Gastroesophageal sphincter (tissue), 4 donors: ENCODE data around the gene GZF1. TPM values are rescaled to one million over a fixed set of nuclear protein-coding genes. Genes with fewer than 3 reads are reported as not detected.
A peak's percentile ranks its signal among the peaks of the same experiment; 100 is the strongest.

Experiments used
- ATAC-seq: fragments of 150-250 bp; one replicate; pipeline ENCODE4 v1.9.1; 2016; ENCODE audit warnings: mild to moderate bottlenecking, moderate library complexity
- H3K27ac ChIP-seq, 4 donors: fragments of 200-600 bp; sonication (generic) in 3 of 4; 1 replicate in 3 of 4; 2 replicates in 1 of 4; pipeline ENCODE4 v1.5.1; 2016 to 2019
- H3K27me3 ChIP-seq: fragments of 200-600 bp; sonication (generic); one replicate; pipeline ENCODE4 v1.5.1; 2019
- H3K36me3 ChIP-seq, 2 donors: fragments of 200-600 bp; sonication (generic); one replicate each; pipeline ENCODE4 v1.5.1; 2019; ENCODE audit warnings: control low read depth in 1 of 2
- H3K4me1 ChIP-seq, 3 donors: fragments of 200-600 bp; sonication (generic); 1 replicate in 2 of 3; 2 replicates in 1 of 3; pipeline ENCODE4 v1.5.1; 2016 to 2019; ENCODE audit warnings: control low read depth in 2 of 3
- H3K4me3 ChIP-seq, 2 donors: fragments of 200-600 bp; sonication (generic); one replicate each; pipeline ENCODE4 v1.5.1; 2019; ENCODE audit warnings: mild to moderate bottlenecking in 1 of 2, moderate library complexity in 1 of 2
- H3K9me3 ChIP-seq, 3 donors: fragments of 200-600 bp; sonication (generic); one replicate each; pipeline ENCODE4 v1.5.1; 2017 to 2019; ENCODE audit warnings: control low read depth in 2 of 3
- EP300 ChIP-seq: sonication (generic); formaldehyde crosslinking; IDR thresholded peaks from one replicate; pipeline ENCODE4 v1.6.1; 2017; ENCODE audit warnings: antibody characterized with exemption, mild to moderate bottlenecking
- POLR2A ChIP-seq, 2 donors: fragments of 450-650 bp; IDR thresholded peaks; one replicate each; pipeline ENCODE4 v1.6.1; 2017; ENCODE audit warnings: antibody characterized with exemption in 2 of 2, mild to moderate bottlenecking in 2 of 2, moderate library complexity in 1 of 2
- POLR2AphosphoS5 ChIP-seq: sonication (generic); formaldehyde crosslinking; IDR thresholded peaks from one replicate; pipeline ENCODE4 v1.6.1; 2017; ENCODE audit warnings: antibody characterized with exemption
- WGBS, 2 donors: methylation state at CpG; one replicate each; pipeline ENCODE4 v1.1.5; 2018; ENCODE audit warnings: low coverage in 1 of 2; 5-methylcytosine and 5-hydroxymethylcytosine counted together
- total RNA-seq, 4 donors: library from RNA; depleted of rRNA; stranded (reverse); fragments of >200 nt; gene quantifications; one replicate each; pipeline ENCODE4 v1.1.0, GENCODE V29; 2016
- TF ChIP-seq, protein P1 (sequence below), 4 experiments: fragments of 200-600 bp in 2 of 4; fragments of 450-650 bp in 2 of 4; sonication (generic) in 1 of 4; IDR thresholded peaks; one replicate each; pipeline ENCODE4 v1.5.1; 2017 to 2019; ENCODE audit warnings: antibody characterized with exemption in 4 of 4, mild to moderate bottlenecking in 2 of 4, moderate library complexity in 2 of 4

The GZF1 gene
- 10 to 100 TPM; 13.5 to 18.8 (median 17.4) TPM for total RNA-seq

DNA sequence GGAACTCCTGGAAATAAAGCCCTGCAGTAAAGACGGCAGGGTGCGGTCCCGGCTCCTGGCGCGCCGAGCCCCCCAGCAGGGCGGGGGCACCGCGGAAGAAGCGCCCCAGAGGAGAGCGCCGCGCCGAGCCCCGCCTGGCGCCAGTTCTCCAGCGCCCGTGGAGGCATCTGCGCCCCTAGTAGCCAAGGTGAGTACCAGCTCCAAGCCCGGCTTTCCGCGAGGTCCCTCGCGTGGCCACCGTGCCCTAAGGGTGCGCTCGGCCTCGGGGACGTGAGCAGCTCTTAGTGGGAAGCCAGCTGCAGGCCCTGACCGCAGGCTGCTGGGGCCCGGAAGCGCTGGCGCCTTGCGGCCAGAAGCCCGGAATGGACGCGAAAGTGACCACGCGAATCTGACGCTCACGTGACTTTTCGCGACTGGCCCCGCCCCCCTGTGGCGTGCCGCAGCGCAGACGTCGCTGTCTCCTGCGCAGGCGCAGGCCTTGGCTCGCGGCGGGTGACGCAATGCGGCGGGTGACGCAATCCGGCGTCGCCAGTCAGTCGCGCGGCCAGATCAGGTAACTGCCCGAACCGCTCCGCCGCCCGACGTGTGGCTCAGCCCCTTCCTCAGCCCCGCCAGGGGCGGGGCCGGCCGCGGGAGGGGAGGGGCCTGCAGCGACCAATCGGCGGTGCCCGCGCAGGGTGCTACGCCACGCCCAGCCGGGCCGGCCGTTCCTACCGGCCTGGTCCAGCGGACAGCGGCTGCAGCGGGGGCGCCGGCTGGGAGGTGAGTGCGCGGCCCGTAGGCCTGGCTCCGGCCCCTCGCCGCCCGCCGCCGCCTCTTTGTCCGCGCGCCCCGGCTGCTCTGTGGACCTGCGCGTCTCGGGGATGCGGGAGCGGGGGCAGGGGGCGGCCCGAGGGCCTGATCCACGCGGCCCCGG, at the start of gene GZF1:
GZF1 (plus strand) TSS at position 707 of the 916 bp plus-strand sequence. CDS start 2,202 bp downstream, outside the sequence.
- H3K4me1 ChIP-seq, result peaks cover 2 to 73% (median 21%) of the 10 kb centered on the region in 3 donors
- H3K27me3 ChIP-seq, result no peaks in the 10 kb centered on the region
- WGBS, 2 donors, result no CpG with 5 or more reads among the region's 114 CpGs

DNA sequence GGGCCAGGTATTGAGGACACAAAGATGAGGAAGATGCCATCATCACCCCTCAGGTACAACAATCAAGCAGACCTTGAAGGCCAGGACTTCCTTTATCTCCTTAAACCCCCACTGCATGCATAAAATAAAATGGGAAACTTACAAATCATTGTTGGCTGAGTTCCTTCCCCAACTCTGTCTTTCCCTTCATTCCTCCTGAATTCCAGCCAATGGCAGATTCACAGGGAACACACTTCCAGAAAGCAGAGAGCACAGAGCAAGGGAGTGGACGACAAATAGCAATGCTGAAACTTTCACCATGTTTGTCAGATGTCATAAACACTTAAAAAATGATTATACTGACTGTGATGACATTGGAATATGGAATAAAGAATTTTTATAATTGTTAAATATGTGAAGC, 48.7 kb upstream of the GZF1 start:
- TF ChIP-seq, protein P1, sequence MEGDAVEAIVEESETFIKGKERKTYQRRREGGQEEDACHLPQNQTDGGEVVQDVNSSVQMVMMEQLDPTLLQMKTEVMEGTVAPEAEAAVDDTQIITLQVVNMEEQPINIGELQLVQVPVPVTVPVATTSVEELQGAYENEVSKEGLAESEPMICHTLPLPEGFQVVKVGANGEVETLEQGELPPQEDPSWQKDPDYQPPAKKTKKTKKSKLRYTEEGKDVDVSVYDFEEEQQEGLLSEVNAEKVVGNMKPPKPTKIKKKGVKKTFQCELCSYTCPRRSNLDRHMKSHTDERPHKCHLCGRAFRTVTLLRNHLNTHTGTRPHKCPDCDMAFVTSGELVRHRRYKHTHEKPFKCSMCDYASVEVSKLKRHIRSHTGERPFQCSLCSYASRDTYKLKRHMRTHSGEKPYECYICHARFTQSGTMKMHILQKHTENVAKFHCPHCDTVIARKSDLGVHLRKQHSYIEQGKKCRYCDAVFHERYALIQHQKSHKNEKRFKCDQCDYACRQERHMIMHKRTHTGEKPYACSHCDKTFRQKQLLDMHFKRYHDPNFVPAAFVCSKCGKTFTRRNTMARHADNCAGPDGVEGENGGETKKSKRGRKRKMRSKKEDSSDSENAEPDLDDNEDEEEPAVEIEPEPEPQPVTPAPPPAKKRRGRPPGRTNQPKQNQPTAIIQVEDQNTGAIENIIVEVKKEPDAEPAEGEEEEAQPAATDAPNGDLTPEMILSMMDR (IDR thresholded peaks at IDR 0.05), result no peak
- no peak for TF ChIP-seq EP300
- TF ChIP-seq POLR2A (IDR thresholded peaks at IDR 0.05), result no peak
- no peak for TF ChIP-seq POLR2AphosphoS5
- no peak overlapping the region for H3K4me3 ChIP-seq
- H3K9me3 ChIP-seq, result no peaks in the 10 kb centered on the region
- H3K27ac ChIP-seq, result peak overlapping the region in 3 of 4 donors; percentile 19 to 74 (median 52)
- WGBS, 2 donors, result 43 to 46% methylated on average over 1 of the region's 1 CpG
- no peak for ATAC-seq
- H3K4me1 ChIP-seq, result peaks cover 0 to 27% (median 4%) of the 10 kb centered on the region in 3 donors
- H3K27me3 ChIP-seq, result no peaks in the 10 kb centered on the region
- H3K36me3 ChIP-seq, result no peaks in the 10 kb centered on the region

More for the DNA sequence above, at the start of gene GZF1:
- TF ChIP-seq POLR2AphosphoS5, result peak; percentile 99
- peak; percentile 98 for TF ChIP-seq POLR2A (IDR thresholded peaks at IDR 0.05)
- TF ChIP-seq, protein P1 (IDR thresholded peaks at IDR 0.05), result peak in 3 of 4 experiments; percentile 25 to 50 (median 33)
- TF ChIP-seq EP300, result peak; percentile 58
- H3K36me3 ChIP-seq, result peaks cover 0 to 20% of the 10 kb centered on the region in 2 donors
- peak; percentile 90 for ATAC-seq
- peak within 1 kb of the TSS; percentile 49 to 95 for H3K4me3 ChIP-seq
- no peaks in the 10 kb centered on the region for H3K9me3 ChIP-seq
- peak within 1 kb of the TSS; percentile 87 to 100 (median 99) for H3K27ac ChIP-seq

DNA sequence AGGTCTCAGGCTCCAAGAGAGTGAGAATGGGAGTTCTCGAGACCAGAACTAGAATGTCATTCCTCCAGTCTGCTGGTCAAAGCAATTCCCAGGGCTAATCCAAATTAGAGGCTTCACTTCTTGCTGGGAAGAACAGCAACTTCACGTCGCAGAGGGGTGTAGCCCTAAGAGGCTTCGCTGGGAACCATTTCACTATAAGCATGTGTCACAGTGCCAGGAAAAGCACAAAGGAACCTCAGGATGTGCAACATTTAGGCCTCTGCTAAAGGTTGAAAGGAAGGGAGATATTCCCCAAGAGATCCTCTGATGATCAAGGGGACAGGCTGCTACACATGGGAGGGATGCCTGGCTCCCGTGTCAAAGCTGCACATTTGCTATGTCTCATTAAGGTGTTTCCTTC, 47.3 kb upstream of the GZF1 start:
- H3K27ac ChIP-seq, result peak overlapping the region in 3 of 4 donors; percentile 74 to 78 (median 74)
- ATAC-seq, result peak; percentile 48
- peaks cover 0 to 27% (median 4%) of the 10 kb centered on the region in 3 donors for H3K4me1 ChIP-seq
- WGBS, 2 donors, result 43 to 61% methylated on average over 1 to 3 of the region's 5 CpGs
- no peak for TF ChIP-seq POLR2AphosphoS5
- TF ChIP-seq POLR2A (IDR thresholded peaks at IDR 0.05), result no peak
- TF ChIP-seq, protein P1 (IDR thresholded peaks at IDR 0.05), result no peak
- TF ChIP-seq EP300, result no peak
- no peaks in the 10 kb centered on the region for H3K27me3 ChIP-seq
- H3K9me3 ChIP-seq, result no peaks in the 10 kb centered on the region
- H3K4me3 ChIP-seq, result no peak overlapping the region
- no peaks in the 10 kb centered on the region for H3K36me3 ChIP-seq

DNA sequence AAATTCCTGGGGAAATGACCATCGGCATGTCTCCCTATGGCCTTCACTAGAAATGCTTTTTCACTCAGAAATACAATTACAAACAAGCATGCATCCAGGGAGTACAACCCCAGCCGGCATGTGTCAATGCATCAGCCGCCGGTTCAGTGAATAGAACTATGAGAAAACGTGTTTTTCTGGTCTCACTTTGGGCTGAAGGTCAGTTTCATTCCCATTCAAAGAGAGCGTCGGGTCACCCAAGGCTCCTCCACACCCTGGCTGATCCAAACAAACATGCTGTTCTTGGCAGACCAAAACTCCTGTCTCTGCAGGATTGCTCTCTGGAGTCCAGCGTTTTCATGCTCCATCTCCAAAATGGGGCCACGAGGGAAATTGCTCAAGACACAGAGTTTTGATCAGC, 46.9 kb upstream of the GZF1 start:
- H3K4me1 ChIP-seq, result peaks cover 0 to 27% (median 4%) of the 10 kb centered on the region in 3 donors
- ATAC-seq, result peak; percentile 90
- H3K4me3 ChIP-seq, result no peak overlapping the region
- H3K27me3 ChIP-seq, result no peaks in the 10 kb centered on the region
- 52 to 57% methylated on average over 3 to 7 of the region's 9 CpGs for WGBS, 2 donors
- H3K27ac ChIP-seq, result peak overlapping the region in 3 of 4 donors; percentile 74 to 78 (median 74)
- peak; percentile 27 for TF ChIP-seq POLR2AphosphoS5
- TF ChIP-seq POLR2A (IDR thresholded peaks at IDR 0.05), result no peak
- no peak for TF ChIP-seq EP300
- H3K36me3 ChIP-seq, result no peaks in the 10 kb centered on the region
- H3K9me3 ChIP-seq, result no peaks in the 10 kb centered on the region

DNA sequence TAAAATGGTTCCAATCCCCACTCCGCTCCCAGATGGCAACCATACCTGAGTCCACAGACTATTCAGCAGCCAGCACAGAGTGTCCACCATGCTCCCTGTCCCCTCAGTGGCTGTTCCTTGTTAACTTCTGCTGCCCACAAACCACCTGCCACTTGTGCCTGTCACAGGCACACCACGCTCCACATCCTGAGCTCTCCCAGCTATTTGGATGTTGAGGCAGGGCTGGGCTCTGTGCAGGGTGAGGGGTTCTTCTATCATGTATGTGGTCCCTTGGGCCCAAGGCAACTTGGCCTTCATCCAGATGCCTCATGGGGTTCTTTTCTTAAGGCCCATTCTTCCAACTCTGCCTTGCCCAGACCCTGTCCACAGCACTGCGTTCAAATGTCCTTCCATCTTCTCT, 45.4 kb upstream of the GZF1 start:
- TF ChIP-seq, protein P1 (IDR thresholded peaks at IDR 0.05), result no peak
- TF ChIP-seq POLR2AphosphoS5 (no peak), POLR2A (IDR thresholded peaks at IDR 0.05) (no peak), EP300 (no peak)
- peaks cover 0 to 27% (median 4%) of the 10 kb centered on the region in 3 donors for H3K4me1 ChIP-seq
- H3K36me3 ChIP-seq, result no peaks in the 10 kb centered on the region
- WGBS, 2 donors, result 95 to 100% methylated on average over 1 to 2 of the region's 3 CpGs
- H3K4me3 ChIP-seq, result no peak overlapping the region
- H3K27me3 ChIP-seq, result no peaks in the 10 kb centered on the region
- H3K9me3 ChIP-seq, result peaks cover 0 to 12% (median 0%) of the 10 kb centered on the region in 3 donors
- peak overlapping the region in 1 of 4 donors; percentile 46 for H3K27ac ChIP-seq
- no peak for ATAC-seq
